Measurements from ENCODE around the gene CDH18.

CDH18 gene

DNA sequence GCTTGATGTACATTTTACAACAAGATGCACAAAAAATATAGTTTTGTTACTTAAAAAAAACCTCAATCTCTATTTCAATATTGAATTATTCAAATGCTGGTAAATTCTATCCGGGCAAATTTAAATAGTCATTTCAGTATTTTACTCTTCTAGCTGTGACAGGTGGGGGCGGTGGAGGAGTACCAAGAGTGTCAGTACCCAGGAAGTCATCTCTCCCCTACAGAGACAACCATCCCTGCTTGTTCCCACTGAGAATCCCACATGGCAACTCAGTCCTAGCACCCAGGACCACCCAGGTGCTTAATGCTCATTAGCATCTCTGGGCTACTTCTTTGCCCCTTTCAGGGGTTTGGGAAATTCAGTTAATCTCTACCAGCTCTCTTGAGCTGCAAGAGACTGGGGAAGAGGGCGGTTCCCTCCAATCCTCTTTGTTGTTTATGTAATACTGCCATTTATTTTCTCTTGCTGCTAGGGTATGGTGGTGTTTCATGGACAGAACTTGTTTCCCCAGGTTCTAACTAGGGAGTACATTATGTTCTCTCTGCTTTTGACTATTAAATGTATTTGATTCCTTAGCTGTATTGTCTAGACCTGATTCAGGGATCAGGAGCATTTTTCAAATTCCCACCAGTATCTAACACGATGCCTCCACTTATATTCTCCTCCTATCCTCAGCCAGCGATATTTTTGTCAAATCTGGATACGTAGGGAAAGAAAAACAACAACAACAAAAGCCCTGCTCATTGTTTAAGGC, 122.5 kb downstream of the CDH18 start:
- no peak overlapping the region for H3K4me3 ChIP-seq (ENCODE audit: low read depth, low read length)
- TF ChIP-seq, protein P1, sequence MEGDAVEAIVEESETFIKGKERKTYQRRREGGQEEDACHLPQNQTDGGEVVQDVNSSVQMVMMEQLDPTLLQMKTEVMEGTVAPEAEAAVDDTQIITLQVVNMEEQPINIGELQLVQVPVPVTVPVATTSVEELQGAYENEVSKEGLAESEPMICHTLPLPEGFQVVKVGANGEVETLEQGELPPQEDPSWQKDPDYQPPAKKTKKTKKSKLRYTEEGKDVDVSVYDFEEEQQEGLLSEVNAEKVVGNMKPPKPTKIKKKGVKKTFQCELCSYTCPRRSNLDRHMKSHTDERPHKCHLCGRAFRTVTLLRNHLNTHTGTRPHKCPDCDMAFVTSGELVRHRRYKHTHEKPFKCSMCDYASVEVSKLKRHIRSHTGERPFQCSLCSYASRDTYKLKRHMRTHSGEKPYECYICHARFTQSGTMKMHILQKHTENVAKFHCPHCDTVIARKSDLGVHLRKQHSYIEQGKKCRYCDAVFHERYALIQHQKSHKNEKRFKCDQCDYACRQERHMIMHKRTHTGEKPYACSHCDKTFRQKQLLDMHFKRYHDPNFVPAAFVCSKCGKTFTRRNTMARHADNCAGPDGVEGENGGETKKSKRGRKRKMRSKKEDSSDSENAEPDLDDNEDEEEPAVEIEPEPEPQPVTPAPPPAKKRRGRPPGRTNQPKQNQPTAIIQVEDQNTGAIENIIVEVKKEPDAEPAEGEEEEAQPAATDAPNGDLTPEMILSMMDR (IDR thresholded peaks at IDR 0.05; ENCODE audit: low read depth, low read length) = no peak

DNA sequence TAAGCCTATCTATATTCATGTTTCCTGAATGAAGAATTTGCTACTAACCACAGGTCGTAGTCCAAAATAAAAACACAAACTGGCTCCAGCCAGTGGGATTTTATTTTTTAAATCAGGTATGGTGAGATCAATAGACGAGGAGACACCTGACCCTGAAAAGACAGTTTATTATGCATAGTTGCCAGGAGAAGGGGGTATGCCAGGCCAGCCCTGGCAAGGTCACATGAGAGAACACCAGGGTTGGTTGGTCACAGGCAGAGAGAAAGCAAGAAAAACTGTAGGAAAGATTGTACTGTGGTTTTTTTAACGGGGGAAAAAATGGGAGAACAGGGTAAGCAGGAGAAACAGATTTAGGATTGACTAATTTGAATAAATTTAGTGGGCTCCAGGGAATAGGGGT, 125.3 kb downstream of the CDH18 start:
- TF ChIP-seq, protein P1 (IDR thresholded peaks at IDR 0.05; ENCODE audit: low read depth, low read length) = no peak
- H3K4me3 ChIP-seq (ENCODE audit: low read depth, low read length) = no peak overlapping the region

DNA sequence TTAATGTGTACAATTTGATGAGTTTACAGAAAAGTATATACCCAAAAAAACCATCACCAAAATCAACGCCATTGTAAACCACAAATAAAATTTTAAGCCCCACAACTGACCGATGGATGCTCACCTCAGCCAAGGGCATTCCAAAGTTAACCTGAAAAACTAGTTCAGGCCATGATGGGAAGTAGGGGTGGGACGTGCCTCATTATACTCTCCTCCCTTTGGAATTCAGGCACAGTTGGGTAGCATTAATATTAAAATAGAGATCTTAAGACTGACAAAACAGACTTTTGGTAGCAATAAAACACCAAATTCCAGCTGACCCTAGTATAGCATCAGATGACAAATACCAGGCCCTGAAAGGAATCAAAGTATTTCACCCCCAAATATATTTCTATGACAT, 129.0 kb downstream of the CDH18 start:
- H3K4me3 ChIP-seq (ENCODE audit: low read depth, low read length) = no peak overlapping the region
- TF ChIP-seq, protein P1 (IDR thresholded peaks at IDR 0.05; ENCODE audit: low read depth, low read length) = no peak

DNA sequence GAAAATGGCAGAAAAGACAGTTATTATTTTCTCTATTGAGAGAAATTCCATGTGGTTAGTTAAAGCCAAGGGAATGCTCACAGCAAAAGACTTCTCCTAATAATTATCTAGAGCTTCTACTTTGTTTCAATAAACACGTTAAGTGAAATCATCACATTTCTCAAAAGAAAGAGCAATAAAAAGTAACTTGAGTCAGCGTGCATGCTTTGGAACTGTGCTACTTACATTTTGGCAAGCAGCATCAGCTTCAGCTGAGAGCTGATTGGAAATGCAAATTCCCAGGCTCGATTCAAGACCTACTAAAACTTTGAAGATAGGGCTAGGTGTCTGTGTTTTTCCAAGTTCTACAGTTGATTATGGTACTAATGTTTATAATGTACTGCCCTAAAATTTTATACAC, 132.1 kb downstream of the CDH18 start:
- TF ChIP-seq, protein P1 (IDR thresholded peaks at IDR 0.05; ENCODE audit: low read depth, low read length) = no peak
- no peak overlapping the region for H3K4me3 ChIP-seq (ENCODE audit: low read depth, low read length)

DNA sequence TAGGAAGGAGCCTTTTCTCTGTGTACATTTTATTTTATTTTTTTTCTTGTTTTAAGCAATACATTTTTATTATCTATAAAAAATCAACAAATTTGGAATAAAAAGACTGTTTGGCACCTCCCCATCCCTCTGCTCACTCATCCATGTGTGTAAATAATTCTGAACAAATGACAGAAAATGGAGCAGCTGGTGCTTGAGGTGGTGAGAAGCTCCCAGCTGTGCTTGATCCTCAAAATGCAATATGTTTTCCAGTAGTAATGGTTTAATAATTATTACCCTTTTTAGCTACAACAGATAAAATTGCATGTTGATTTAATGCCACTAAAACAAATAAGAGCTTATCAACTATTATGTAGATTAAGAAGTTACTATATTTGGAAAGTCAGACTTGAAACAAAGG, 132.5 kb downstream of the CDH18 start:
- H3K4me3 ChIP-seq (ENCODE audit: low read depth, low read length) = no peak overlapping the region
- TF ChIP-seq, protein P1 (IDR thresholded peaks at IDR 0.05; ENCODE audit: low read depth, low read length) = no peak

DNA sequence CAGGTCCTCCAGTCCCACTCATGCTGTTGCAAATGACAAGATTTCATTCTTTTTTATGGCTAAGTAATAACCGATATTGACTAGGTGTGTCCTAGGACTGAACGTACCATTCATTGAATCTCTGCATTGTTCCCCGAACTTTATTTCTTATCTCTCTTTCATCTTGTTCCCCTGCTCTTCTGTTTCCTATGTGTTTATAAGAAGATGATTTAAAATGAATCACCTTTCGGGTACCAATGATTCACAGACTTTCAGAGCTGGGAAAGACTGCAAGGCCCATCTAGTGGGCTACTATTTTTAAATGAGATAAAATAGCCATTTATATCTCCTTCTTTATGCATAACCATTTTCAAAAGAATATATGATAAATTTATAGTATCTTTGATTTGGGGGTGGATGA, 133.0 kb downstream of the CDH18 start:
- H3K4me3 ChIP-seq (ENCODE audit: low read depth, low read length) = no peak overlapping the region
- TF ChIP-seq, protein P1 (IDR thresholded peaks at IDR 0.05; ENCODE audit: low read depth, low read length) = no peak

DNA sequence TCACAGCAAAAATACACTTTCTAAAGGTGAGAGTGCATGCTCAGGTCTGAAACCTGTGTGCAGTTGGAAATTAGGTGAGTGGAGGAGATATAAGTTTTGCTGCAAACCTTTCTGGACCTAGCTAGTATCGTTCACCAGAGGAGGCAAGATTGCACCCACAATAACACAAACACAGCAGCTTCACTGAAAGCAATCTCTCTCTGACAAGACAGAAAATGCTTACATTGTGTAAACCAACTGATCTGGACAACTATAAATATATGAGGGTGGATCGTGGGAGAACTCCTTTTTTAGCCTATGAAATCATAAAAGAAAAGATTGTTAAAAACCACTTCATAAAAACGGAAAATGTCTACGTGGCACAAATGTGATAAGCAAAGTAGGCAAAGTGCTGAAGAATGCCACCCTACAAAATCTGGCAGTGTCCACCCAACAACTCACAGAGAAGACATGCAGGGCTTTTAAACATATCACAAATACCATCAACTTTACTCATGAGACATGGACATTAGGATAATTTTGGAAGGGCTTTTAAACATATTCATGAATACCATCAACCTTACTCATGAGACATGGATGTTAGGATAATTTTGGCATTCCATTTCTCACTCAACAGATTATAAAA, 134.3 kb downstream of the CDH18 start:
- no peak overlapping the region for H3K4me3 ChIP-seq (ENCODE audit: low read depth, low read length)
- TF ChIP-seq, protein P1 (IDR thresholded peaks at IDR 0.05; ENCODE audit: low read depth, low read length) = no peak
